Activated CD8-positive, alpha-beta memory T cell treated with anti-CD3 and anti-CD28 coated beads, Interleukin-2, amount 50 U/mL, for 48 hours (primary cell): ENCODE results near the gene PRRG3.

Experiments used
- DNase-seq: peaks from one replicate; pipeline ENCODE4 v3.0.0-alpha.2; 2020

PRRG3 gene

DNA sequence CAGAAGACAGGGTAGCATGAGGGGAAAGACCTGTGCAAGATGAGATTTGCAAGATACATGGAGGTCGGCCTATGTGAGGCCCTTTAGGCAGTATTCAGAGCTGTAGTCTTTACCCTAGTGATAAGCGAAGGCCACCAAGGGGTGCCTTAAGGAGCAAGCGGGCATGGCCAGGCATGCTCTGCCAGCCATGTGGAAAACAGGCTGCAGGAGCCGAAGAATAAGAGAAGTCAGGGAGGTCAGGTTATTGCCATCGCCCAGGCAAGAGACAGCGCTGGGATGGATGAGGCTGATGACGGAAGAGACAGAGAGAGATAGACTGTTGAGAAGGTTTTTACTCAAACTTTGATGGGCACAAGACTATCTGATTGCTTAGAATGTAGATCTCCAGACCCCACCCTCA, 13.6 kb downstream of the PRRG3 start:
- no peak for DNase-seq

DNA sequence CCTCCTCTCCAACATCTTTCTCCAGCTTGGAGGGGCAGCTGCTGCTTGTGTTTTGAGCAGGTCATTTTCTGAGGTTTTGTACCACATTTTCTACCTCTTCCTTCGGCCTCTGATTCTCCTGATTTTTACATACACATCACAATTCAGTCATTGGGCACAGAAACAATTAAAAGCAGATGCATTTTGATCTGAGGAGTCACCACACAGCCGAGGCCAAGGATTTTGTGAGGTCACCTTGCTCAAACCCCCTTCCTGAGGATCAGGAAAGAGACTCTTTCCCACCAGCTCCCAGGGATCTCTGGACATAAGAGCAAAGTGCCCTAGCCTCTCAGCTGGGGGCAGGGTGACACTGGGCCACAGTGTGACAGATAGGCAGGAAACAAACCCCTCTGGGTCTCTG, 15.2 kb downstream of the PRRG3 start:
- DNase-seq, result no peak

DNA sequence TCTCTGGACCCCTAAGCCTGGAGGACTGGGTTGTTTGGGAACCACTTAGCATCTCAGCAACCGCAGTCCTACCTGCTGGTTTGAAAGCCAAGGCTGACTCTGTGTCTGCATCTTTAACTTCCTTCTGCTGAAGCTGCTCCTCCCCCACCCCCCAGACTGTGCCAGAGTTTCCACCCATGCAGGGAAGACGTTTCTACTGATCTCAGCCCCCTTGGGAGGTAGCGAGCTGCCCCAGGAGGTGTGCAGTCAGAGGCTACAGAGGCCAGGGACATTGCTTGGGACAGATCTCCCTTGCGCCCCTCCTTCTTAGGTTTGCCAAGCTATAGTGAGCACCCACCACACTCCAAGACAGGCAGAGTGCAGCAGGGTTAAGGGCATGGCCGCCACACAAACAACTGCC, 15.9 kb downstream of the PRRG3 start:
- DNase-seq, result no peak

DNA sequence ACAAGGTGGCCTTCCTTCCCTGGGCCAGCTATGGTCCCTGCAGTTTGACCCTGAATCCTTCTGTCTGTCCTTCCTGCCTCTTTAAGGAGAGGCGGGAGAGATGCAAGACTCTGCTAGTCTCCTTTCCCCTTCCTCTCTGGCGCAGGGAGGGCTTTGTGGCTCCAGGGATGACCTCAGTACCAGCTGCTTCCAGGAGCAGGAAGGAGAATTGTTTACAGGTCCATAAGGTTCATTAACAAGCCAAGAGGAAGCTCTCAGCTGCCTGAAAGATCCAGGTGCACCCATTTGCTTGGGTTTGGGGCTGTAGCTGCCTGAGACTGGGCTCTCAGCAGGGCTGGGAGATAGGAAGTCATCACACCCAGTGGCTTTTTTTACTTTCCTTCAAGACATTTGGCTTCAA, 16.5 kb downstream of the PRRG3 start:
- DNase-seq, result no peak

DNA sequence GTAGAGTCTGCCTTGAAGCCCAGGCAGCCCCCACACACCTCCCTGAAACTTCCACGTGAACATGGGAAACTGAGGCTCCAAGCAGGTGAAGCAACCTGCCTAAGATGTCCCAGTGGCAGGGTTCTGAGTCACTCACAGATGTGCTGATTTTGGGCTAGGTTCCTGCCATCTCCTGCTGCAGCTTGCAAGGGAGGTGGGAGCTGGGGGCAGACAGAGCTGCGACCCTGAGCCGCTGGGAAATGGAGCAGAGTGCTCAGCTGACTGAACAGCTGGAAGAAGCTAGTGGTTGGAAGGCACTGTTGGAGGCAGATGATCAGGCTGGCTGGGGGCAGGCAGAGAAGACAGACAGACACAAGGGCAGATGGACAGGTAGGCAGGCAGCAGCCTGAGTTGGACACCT, 17.0 kb downstream of the PRRG3 start:
- DNase-seq, result no peak

DNA sequence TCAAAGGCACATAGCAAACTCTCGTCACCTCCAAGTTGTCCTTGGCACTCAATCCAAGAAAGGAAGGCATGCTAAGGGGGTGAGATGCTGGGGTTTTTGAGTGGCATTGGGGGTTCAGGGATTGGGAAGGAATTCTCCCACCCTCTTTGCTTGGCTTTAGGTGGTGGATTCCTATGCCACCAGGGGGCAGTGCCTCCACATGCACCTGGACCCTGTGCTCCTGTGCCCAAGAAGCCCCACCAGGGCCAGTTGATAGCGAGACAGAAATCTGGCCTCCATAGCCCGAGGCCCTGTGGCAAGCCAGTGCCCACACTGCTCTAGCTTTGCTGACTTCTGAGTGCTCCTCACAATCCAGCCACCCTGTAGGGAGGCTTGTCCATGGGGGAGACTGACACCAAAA, 18.6 kb downstream of the PRRG3 start:
- DNase-seq, result peak; percentile 51

DNA sequence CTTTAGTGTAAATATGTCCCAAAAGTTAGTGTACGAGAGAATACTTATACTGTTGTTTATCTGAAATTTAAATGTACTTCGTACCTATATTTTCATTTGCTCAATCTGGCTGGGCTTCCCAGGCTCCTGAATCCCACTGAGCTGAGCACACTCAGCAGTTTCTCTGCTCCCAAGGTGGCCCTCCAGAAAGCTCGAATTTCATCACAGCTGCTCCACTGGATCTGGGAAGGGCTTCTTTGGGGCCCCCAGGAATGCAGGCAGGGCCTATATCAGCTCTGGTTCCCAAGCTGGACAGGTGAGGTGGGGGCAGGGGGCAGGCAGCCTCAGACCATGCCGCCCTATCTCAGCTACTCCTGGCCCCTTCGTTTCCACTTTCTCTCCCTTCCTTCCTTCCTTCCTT, 19.1 kb downstream of the PRRG3 start:
- DNase-seq, result no peak

DNA sequence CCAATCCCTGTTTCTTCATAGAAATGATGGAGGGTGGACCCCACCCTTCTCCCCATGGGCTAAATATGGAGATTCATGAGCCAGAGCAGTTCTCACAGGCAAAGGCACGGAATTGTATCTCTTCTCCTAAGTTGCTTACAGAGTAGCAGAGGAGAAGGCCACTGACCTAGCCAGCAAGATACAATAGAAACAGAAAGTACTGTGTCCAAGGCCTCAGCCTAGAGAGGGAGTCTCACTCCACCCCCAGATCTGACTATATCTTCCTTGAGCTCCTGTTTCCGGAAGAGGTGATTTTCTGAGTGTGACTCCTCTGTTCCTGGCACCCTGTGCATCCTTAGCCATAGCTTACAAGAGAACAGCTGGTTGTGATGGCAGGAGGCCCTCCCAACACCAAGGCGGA, 20.5 kb downstream of the PRRG3 start, which contains the start of gene FATE1:
TSS of gene FATE1 (plus strand) at position 284 of the 400 bp plus-strand sequence. CDS start at position 369, 85 bp downstream.
- DNase-seq, result no peak

DNA sequence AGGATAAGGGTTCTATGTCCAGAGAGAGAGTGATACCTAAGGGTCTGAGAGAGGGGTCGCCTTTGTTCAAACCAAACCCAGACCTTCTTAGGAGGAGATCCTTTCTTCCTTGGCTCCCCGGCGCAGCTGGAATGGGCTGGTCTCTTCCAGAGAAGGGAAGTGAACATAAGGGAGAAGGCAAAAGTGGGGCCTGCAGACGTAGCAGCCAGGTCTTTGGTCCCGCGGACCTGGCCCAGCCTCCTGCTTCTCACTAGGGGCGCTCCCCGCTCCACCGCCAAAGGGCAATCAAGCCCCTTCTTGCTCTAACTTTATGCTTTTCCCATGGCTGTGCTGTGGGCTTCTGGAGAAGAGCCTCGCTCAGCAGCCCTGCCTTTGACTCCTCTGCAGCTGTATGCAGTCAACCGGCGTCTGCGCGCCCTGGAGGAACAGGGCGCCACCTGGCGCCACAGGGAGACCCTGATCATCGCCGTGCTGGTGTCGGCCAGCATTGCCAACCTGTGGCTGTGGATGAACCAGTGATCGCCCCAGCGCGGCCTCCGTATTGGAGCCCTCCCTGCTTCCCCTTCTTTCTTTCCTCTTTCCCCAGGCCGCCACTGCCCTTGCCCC, 27.1 kb downstream of the PRRG3 start:
- DNase-seq, result no peak

DNA sequence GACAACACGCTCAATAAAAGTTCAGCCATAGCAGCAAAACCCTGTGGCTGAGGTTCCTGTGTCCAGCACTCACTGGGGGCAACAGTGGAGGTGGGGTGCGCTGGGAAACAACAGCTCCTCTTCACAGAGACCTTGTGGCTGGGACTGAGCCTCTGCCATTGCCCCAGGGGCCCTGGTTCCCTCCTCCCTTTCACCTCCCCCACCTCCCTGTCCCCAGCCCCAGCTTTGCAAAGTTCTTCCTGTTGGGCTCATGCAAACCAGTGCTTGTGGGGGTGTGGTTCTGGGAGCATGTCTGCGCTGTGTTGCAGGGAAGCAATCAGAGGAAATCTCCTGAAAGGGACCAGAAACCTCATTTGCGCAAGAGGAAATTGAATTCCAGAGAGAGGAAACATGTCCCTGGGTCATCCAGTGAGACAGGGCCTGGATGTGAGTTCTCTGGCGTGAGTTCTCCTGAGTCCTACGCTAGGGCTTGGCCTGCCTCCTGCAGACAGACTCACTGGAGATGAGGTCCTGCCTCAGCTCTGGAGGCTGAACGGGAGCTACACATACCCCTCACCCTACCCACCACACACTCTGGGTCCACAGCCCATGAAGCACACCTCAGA, 28.0 kb downstream of the PRRG3 start:
- no peak for DNase-seq

DNA sequence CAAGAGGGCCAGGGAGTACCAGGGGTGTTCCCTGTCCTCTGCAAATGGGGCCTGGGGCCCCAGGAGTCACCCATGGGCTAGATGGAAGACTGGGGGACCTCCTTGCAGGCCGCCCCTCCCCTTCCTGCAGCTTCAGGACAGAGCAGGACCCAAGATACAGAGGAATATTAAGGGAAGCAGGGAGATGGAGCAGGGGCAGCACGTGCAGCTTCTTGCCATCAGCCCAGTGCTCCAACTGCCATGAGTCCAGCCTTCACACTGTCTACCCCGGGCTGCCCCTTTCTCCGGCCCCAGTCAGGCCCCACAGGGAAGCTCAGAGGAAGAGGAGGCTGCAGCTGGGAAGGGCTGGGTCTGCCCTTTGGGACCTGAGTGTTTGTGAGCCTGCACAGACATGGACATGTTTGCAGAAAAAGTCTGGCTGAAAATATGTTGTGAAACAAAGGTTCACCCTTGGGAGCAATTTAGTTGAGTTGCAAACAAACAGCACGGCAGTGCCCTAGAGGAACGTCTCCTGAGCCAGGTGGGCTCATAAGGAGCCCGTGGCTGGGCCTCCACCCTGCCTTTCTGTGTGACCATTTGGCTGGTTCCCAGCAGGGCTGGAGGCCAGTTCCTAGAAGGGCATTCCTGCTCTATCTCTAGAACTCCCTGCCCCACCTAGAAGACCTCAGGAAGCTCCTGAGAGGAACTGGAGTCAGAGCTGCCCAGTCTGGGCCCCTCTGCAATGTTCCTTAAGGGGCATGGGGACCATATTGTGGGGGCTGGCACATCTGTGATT, 29.5 kb downstream of the PRRG3 start:
- no peak for DNase-seq

DNA sequence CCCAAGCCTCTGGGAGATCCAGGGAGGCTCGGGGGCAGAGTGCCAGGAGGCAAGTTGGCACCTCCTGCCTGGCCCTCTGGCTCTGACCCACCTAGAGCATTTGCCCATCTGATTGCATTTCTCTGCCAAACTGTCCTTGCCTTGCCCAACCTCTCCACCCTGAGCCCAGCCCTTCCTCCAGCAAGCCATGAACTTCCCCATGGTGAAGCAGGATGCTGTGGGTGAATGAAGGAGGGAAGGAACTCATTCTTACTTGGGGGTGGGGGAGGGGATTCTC, 30.0 kb downstream of the PRRG3 start:
- no peak for DNase-seq

DNA sequence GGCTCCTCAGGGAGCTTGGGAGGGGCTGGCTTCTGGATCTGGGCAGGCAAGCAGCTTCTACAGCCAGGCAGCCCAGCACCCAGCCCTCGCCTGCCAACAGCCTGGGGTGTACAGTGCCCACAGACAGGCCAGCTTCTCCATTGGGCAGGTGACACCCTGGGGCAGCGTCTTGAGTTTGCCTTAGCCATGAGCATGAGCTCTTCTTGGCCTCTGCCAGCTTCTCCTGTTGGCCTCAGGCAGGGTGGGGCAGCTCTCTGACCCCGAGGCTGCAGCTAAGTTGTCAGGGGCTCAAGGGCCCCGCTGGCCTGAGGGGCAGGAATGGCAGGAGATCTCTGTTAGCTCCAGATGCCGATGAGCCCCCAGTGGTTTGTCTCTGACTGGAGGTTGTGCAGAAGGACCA, 31.5 kb downstream of the PRRG3 start:
- no peak for DNase-seq

DNA sequence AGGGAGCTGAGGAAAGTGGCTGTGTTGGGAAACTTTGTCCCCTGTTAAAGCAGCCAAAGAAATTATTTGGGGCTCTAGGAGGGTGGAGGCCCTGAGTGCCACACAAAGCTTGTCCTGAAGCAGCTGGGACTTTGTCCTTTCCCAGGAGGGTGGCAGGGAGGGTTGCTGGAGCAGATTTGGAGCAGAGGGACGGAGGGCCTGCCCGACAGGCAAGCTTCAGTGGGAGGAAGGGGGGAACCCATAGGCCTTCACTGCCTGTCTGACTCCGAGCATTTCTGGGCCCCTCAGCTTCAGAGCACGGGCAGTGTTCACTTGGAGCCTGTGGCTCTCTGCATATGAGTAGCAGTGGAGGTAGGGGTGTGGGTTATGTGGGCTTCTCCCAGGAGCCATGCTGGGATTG, 32.1 kb downstream of the PRRG3 start:
- DNase-seq, result no peak

DNA sequence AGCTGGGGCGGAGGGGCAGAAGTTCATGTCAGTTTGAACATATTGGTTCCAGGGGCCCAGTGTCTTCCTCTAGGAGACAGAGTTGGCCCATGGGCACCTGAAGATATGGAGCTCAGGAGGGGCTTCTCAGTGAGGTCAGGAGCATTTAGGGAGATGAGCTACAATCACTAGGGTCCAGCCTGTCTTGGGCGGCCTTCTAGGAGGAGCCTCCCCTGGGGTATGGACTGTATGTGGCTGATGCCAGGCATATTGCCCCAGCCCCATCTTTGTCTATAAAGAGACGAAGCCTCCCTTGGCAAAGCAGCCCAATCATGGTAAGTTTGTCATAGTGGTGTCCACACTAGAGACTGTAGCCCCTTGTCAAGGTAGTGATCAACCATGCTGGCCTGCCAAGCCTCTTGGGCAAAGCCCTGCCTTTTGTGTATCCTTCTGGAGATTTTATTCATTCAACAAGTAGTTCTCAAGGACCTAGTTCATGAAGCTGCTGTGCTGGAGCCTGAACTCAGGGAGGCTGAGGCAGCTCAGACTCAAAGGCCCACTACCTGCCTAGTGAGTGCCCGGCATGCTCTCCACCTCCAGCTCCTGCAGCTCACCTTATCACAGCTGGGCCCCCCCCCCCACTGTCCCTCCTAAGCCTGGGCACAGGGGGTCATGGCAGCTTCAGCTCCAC, 33.9 kb downstream of the PRRG3 start:
- no peak for DNase-seq

DNA sequence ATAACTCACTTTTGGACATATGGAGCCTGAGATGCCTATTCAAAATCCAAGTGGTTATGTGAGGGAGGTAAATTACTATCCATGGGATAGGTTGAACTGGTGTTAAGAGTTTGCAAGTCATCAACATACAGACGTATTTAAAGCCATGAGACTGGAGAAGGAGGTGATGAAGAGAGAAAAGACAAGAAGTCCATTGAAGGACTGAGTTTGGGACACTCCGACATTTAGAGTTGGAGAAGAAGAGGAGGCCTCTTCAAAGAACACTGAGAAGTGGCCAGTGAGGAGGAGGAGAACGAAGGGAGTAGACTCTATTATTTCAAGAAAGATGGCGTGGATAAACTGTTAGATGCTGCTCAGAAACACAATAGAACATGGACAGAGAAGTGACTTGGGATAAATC, 39.2 kb downstream of the PRRG3 start, which contains the start of gene CNGA2:
TSS of gene CNGA2 (plus strand) at position 301 of the 400 bp plus-strand sequence. CDS start 3,738 bp downstream, outside the sequence.
- no peak for DNase-seq

DNA sequence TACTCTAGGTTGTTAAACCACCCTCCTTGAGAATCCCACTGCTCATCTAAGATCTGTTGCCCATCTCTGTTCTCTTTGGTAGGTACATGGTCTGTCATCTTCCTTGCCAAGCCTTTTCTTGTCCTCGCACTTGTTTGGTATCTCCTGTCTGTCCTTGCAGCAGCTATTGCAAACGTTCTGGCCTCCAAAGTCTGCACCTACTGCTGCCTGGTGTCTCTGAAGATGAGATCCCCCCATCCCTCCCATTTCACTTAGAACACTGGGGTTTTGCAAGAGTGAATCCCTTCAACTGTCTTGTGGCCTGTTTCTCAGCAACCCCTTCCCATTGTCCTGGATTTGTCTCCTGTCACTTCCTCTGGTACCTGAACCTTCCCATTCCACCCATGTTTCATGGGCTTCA, 40.0 kb downstream of the PRRG3 start:
- no peak for DNase-seq

DNA sequence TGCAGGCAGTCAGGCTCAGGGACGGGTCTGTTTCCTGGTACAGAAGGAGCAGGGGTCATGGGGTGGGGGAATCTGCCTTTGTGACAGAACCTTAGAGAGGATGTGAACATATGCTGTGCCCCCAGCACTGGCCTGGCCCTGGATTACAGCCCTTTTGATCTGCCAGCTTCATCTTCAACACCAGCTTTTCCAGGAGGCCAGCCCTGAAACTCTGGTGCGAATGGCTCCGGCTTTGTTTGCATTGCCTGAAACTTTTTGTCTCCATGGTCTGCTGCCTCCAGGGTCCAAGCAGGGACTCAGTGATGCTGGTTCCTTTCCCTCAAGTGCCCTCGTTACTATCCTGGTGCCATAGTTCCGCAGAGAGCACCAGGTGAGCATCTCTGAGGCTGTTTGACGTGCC, 41.4 kb downstream of the PRRG3 start:
- DNase-seq, result no peak

DNA sequence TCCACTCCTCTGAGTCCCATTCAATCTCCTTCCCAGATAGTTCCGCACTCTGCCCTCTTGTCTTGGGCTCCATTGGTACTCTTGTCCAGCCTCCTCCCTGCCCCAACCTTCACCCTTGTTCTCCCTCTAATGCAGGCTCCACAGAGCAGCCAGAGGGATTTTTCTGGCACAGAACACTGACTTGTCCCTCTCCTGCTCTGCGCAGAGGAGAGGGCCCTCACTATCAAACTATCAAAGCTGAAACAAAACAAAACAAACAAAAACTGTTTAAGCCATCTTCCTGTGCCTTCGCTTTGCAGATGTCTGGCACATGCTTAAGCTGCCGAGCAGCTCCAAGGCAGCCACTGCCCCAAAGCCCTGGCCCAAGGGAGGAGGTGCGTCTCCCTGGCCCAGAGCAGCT, 42.2 kb downstream of the PRRG3 start:
- no peak for DNase-seq

DNA sequence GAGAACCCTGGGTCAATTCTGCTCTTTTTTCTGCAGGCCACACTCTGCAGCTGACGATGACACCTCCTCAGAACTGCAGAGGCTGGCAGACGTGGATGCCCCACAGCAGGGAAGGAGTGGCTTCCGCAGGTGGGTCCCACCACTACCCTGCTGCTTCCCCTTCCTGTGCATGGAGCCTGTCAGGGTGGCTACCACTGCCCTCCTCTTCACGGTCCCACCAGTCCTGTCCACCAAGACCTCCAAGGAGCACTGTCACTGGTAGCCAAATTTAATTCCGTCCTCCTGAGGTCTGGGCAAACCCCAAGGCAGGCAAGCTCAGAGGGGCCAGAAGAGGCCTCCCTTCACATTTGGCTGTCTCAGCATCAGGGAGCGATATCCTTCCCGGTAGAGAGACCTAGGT, 43.5 kb downstream of the PRRG3 start:
- DNase-seq, result no peak

DNA sequence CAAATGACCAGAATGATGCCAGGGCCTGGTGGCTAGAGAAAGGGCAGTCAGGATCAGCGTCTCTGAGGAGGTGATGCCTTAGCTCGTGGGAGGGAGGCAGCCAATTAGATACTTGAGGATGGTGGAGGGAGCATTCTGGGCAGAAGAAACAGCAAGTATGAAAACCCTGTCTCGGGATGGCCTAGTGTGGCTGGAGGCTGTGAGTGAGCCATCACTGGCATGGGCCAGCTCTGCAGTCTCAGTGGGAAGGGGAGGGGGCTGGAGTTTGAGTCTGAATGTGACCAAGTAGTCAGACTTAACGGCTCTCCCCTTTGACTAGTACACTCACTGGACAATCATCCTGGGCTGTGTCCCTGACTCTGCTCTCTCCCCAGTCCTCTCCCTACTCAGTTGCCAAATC, 46.3 kb downstream of the PRRG3 start:
- no peak for DNase-seq

DNA sequence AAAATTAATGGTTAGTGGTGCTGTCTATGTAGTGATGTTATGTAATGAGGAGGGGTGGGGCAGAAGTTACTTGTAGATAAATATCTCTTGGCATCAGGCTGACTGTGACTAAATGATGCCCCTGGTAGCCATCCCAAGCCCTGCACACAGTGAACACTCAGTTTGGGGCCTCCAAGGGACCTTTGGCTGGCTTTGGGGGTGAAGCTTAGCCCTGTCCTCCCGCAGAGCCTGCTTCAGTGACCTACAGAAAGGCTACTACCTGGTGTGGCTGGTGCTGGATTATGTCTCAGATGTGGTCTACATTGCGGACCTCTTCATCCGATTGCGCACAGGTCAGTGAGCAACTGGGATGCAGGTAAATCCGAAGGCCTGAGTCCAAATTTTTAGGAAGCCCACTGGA, 47.1 kb downstream of the PRRG3 start:
- no peak for DNase-seq

DNA sequence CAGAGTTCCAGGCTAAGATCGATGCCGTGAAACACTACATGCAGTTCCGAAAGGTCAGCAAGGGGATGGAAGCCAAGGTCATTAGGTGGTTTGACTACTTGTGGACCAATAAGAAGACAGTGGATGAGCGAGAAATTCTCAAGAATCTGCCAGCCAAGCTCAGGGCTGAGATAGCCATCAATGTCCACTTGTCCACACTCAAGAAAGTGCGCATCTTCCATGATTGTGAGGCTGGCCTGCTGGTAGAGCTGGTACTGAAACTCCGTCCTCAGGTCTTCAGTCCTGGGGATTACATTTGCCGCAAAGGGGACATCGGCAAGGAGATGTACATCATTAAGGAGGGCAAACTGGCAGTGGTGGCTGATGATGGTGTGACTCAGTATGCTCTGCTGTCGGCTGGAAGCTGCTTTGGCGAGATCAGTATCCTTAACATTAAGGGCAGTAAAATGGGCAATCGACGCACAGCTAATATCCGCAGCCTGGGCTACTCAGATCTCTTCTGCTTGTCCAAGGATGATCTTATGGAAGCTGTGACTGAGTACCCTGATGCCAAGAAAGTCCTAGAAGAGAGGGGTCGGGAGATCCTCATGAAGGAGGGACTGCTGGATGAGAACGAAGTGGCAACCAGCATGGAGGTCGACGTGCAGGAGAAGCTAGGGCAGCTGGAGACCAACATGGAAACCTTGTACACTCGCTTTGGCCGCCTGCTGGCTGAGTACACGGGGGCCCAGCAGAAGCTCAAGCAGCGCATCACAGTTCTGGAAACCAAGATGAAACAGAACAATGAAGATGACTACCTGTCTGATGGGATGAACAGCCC, 48.6 kb downstream of the PRRG3 start:
- DNase-seq, result no peak
